Esophagus squamous epithelium (tissue), 4 donors: ENCODE results near the gene IFT43.

Source experiments
- CTCF ChIP-seq, 6 experiments: fragments of 450-650 bp in 4 of 6; fragments of 200-600 bp in 2 of 6; sonication (generic) in 2 of 6; IDR thresholded peaks; one replicate each; pipeline ENCODE4 v1.5.1; 2016 to 2019; ENCODE audit warnings: antibody characterized with exemption in 6 of 6, mild to moderate bottlenecking in 4 of 6, moderate library complexity in 4 of 6
- POLR2A ChIP-seq, 4 donors: fragments of 450-650 bp; IDR thresholded peaks; one replicate each; pipeline ENCODE4 v1.6.1; 2017; ENCODE audit warnings: antibody characterized with exemption in 4 of 4, mild to moderate bottlenecking in 4 of 4, moderate library complexity in 3 of 4

GRCh38 chr14:76098916-76099675, 113.5 kb downstream of the IFT43 start:
- no peak for TF ChIP-seq CTCF (IDR thresholded peaks at IDR 0.05)
- no peak for TF ChIP-seq POLR2A (IDR thresholded peaks at IDR 0.05)
